ENCODE data around the gene TNP2. TPM values are rescaled to one million over a fixed set of nuclear protein-coding genes. Genes with fewer than 3 reads are reported as not detected.
A peak's percentile ranks its signal among the peaks of the same experiment; 100 is the strongest.

Gene TNP2
- total and polyA plus RNA-seq, 2 donors from 2014 or later, result not detected

DNA sequence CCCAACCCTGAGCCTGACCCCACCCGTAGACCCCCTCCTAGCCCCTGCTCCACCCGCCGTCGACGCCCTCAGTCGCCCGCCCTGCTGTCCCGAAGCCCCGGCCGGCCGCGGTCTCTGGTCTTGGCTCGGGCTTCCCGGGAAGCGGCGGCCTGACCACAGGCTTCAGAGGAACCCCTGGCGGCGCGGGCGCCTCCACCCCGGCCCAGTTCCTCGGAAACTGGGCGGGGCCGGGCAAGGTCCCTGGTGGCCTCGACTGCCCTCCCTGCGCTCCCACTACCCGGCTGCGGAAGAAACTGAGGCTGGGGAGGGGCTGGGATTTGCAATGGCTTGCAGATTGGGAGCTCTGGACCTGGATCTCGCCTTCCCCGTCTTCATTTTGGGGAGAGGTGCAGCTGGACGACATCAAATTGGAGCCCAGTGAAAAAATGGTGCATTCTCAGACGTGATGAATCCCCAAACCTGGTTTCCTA is 12.4 kb downstream of the TNP2 start:
- Histone ChIP-seq H3K4me1 (ENCODE audit: control insufficient read depth in 2 of 3, insufficient read depth in 2 of 3, low read depth in 1 of 3, low read length in 3 of 3) (peaks cover 0 to 30% (median 15%) of the 10 kb centered on the region in 3 donors), H3K27me3 (ENCODE audit: control insufficient read depth, insufficient read depth, low read length) (no peaks in the 10 kb centered on the region), H3K4me3 (ENCODE audit: low read length in 3 of 3) (peak overlapping the region; percentile 63 to 85 (median 64)), H3K36me3 (ENCODE audit: control insufficient read depth in 2 of 3, insufficient read depth in 3 of 3, low read length in 3 of 3) (no peaks in the 10 kb centered on the region), H3K9me3 (ENCODE audit: control insufficient read depth in 2 of 3, insufficient read depth in 1 of 3, low read length in 3 of 3) (no peaks in the 10 kb centered on the region), H3K27ac (ENCODE audit: low read depth in 2 of 2, low read length in 2 of 2) (peak overlapping the region; percentile 98 to 99), H3K9ac (ENCODE audit: low read length in 3 of 3) (peak overlapping the region; percentile 18 to 92 (median 67))
- TF ChIP-seq, protein P1, sequence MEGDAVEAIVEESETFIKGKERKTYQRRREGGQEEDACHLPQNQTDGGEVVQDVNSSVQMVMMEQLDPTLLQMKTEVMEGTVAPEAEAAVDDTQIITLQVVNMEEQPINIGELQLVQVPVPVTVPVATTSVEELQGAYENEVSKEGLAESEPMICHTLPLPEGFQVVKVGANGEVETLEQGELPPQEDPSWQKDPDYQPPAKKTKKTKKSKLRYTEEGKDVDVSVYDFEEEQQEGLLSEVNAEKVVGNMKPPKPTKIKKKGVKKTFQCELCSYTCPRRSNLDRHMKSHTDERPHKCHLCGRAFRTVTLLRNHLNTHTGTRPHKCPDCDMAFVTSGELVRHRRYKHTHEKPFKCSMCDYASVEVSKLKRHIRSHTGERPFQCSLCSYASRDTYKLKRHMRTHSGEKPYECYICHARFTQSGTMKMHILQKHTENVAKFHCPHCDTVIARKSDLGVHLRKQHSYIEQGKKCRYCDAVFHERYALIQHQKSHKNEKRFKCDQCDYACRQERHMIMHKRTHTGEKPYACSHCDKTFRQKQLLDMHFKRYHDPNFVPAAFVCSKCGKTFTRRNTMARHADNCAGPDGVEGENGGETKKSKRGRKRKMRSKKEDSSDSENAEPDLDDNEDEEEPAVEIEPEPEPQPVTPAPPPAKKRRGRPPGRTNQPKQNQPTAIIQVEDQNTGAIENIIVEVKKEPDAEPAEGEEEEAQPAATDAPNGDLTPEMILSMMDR (IDR thresholded peaks at IDR 0.05; ENCODE audit: borderline replicate concordance, extremely low read depth, insufficient read depth), result no peak
- FAIRE-seq, result no peak
- peak in 2 of 5 donors; percentile 49 to 76 for DNase-seq
- intact Hi-C loops (cut with DNase I), result loop anchor here (5.0 kb wide), 1 partner anchor 279 kb away; no protein-coding TSS in a partner anchor

DNA sequence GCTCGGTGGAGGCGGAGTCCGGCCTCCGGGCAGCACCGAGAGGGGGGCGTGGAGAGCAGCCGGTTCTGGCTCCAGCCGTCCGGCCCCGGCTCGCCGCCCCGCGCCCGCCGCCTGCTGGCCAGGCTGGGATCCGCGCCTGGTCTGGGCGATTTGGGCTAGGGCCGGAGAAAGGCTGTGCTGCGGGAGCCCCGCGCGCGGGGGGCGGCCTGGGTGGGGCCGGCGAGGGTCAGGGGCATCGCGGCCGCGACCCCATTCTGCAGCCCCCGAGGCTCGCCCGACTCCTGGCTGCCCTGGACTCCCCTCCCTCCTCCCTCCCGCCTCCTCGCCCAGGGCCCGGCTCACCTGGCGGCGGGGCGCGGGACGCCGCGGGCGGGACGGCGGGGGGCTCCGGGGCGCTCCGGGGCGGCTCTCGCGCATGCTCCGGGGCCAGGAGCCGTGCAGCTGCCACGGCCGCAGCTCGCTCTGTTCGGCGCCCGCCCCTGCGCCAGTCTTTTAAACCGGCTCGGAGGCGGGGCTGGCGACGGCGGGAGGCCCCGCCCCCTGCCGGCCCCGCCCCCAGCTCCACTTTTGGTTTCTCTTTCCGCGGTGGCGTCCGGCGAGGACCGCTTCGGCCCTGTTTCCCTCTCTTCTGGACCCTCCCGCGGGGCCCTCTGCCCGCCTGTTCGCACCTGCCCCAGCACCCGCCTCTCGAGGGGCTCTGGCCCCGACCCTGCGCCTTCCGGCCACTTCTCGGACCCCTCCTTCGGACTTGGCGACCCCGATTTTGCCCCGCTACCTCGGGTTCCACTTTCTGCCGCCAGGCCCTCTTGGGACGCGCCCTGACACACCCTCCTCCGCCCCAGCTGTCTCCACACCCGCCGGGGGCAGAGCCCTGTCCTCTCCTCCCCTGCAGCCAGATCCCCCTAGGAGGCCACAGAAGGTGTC is 13.1 kb downstream of the TNP2 start, which contains the start of gene SOCS1:
TSS of gene SOCS1 (minus strand) at position 468 of the 924 bp plus-strand sequence. CDS start 726 bp downstream, outside the sequence.
- peak within 1 kb of the TSS; percentile 63 to 85 (median 64) for H3K4me3 ChIP-seq (ENCODE audit: low read length in 3 of 3)
- FAIRE-seq (no peak), DNase-seq (peak; percentile 90 to 96 (median 94))
- H3K27ac ChIP-seq (ENCODE audit: low read depth in 2 of 2, low read length in 2 of 2), result peak within 1 kb of the TSS; percentile 98 to 99
- TF ChIP-seq, protein P1 (IDR thresholded peaks at IDR 0.05; ENCODE audit: borderline replicate concordance, extremely low read depth, insufficient read depth), result peak; percentile 87
- peak within 1 kb of the TSS; percentile 18 to 92 (median 67) for H3K9ac ChIP-seq (ENCODE audit: low read length in 3 of 3)
- no peaks in the 10 kb centered on the region for H3K36me3 ChIP-seq (ENCODE audit: control insufficient read depth in 2 of 3, insufficient read depth in 3 of 3, low read length in 3 of 3)
- peaks cover 0 to 30% (median 15%) of the 10 kb centered on the region in 3 donors for H3K4me1 ChIP-seq (ENCODE audit: control insufficient read depth in 2 of 3, insufficient read depth in 2 of 3, low read depth in 1 of 3, low read length in 3 of 3)
- H3K27me3 ChIP-seq (ENCODE audit: control insufficient read depth, insufficient read depth, low read length), result no peaks in the 10 kb centered on the region
- intact Hi-C loops (cut with DNase I), result loop anchor here (5.0 kb wide), 1 partner anchor 279 kb away; no protein-coding TSS in a partner anchor
- H3K9me3 ChIP-seq (ENCODE audit: control insufficient read depth in 2 of 3, insufficient read depth in 1 of 3, low read length in 3 of 3), result no peaks in the 10 kb centered on the region

DNA sequence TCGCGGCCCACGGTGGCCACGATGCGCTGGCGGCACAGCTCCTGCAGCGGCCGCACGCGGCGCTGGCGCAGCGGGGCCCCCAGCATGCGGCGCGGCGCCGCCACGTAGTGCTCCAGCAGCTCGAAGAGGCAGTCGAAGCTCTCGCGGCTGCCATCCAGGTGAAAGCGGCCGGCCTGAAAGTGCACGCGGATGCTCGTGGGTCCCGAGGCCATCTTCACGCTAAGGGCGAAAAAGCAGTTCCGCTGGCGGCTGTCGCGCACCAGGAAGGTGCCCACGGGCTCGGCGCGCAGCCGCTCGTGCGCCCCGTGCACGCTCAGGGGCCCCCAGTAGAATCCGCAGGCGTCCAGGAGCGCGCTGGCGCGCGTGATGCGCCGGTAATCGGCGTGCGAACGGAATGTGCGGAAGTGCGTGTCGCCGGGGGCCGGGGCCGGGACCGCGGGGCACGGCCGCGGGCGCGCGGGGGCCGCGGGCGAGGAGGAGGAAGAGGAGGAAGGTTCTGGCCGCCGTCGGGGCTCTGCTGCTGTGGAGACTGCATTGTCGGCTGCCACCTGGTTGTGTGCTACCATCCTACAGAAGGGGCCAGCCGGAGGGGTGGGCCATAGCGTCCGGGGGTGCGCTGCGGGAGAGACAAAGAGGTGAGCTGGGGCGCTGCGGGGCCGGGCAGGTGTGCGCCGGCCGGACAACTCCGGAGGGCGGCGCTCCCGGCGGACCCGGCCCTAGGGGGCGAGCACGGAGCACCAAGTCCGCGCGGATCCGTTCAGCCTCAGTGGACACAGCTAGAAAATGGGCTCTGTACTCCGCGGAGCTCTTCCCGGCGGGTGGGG is 14.0 kb downstream of the TNP2 start:
- peak overlapping the region; percentile 48 to 64 (median 58) for H3K4me3 ChIP-seq (ENCODE audit: low read length in 3 of 3)
- peaks cover 0 to 30% (median 15%) of the 10 kb centered on the region in 3 donors for H3K4me1 ChIP-seq (ENCODE audit: control insufficient read depth in 2 of 3, insufficient read depth in 2 of 3, low read depth in 1 of 3, low read length in 3 of 3)
- H3K9ac ChIP-seq (ENCODE audit: low read length in 3 of 3), result peak overlapping the region in 1 of 3 donors; percentile 65
- DNase-seq, result peak; percentile 66 to 85 (median 81)
- H3K27me3 ChIP-seq (ENCODE audit: control insufficient read depth, insufficient read depth, low read length), result no peaks in the 10 kb centered on the region
- H3K36me3 ChIP-seq (ENCODE audit: control insufficient read depth in 2 of 3, insufficient read depth in 3 of 3, low read length in 3 of 3), result no peaks in the 10 kb centered on the region
- peak overlapping the region; percentile 78 to 85 for H3K27ac ChIP-seq (ENCODE audit: low read depth in 2 of 2, low read length in 2 of 2)
- FAIRE-seq, result no peak
- no peaks in the 10 kb centered on the region for H3K9me3 ChIP-seq (ENCODE audit: control insufficient read depth in 2 of 3, insufficient read depth in 1 of 3, low read length in 3 of 3)
- TF ChIP-seq, protein P1 (IDR thresholded peaks at IDR 0.05; ENCODE audit: borderline replicate concordance, extremely low read depth, insufficient read depth), result no peak
- intact Hi-C loops (cut with DNase I), result loop anchor here (5.0 kb wide), 1 partner anchor 278 kb away; no protein-coding TSS in a partner anchor

Measured in kidney (tissue), 14 donors.